Measurements from ENCODE around the gene NOXO1. TPM values are rescaled to one million over a fixed set of nuclear protein-coding genes. Genes with fewer than 3 reads are reported as not detected.

NOXO1 gene
- total RNA-seq, 6 experiments from 2014 or later: 0.28 to 0.46 (median 0.45) TPM; not detected in 3

- TF ChIP-seq, protein P1, sequence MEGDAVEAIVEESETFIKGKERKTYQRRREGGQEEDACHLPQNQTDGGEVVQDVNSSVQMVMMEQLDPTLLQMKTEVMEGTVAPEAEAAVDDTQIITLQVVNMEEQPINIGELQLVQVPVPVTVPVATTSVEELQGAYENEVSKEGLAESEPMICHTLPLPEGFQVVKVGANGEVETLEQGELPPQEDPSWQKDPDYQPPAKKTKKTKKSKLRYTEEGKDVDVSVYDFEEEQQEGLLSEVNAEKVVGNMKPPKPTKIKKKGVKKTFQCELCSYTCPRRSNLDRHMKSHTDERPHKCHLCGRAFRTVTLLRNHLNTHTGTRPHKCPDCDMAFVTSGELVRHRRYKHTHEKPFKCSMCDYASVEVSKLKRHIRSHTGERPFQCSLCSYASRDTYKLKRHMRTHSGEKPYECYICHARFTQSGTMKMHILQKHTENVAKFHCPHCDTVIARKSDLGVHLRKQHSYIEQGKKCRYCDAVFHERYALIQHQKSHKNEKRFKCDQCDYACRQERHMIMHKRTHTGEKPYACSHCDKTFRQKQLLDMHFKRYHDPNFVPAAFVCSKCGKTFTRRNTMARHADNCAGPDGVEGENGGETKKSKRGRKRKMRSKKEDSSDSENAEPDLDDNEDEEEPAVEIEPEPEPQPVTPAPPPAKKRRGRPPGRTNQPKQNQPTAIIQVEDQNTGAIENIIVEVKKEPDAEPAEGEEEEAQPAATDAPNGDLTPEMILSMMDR (IDR thresholded peaks at IDR 0.05): no peak
- Mint-ChIP-seq H3K9me3 (no peaks in the 10 kb centered on the region), H3K36me3 (ENCODE audit: low read depth) (0 out of 2 replicates have a peak, but pooled peaks cover 5% of the 10 kb centered on the region), H3K4me3 (peak overlapping the region; percentile 92), H3K27me3 (ENCODE audit: insufficient read depth) (peaks cover 14% of the 10 kb centered on the region), H3K4me1 (ENCODE audit: low read depth) (peaks cover 16% of the 10 kb centered on the region), H3K27ac (no peak overlapping the region)
- DNase-seq: no peak
These were observed 4.3 kb upstream of the NOXO1 start for GRCh38 chr16:1985466-1986150.

DNA sequence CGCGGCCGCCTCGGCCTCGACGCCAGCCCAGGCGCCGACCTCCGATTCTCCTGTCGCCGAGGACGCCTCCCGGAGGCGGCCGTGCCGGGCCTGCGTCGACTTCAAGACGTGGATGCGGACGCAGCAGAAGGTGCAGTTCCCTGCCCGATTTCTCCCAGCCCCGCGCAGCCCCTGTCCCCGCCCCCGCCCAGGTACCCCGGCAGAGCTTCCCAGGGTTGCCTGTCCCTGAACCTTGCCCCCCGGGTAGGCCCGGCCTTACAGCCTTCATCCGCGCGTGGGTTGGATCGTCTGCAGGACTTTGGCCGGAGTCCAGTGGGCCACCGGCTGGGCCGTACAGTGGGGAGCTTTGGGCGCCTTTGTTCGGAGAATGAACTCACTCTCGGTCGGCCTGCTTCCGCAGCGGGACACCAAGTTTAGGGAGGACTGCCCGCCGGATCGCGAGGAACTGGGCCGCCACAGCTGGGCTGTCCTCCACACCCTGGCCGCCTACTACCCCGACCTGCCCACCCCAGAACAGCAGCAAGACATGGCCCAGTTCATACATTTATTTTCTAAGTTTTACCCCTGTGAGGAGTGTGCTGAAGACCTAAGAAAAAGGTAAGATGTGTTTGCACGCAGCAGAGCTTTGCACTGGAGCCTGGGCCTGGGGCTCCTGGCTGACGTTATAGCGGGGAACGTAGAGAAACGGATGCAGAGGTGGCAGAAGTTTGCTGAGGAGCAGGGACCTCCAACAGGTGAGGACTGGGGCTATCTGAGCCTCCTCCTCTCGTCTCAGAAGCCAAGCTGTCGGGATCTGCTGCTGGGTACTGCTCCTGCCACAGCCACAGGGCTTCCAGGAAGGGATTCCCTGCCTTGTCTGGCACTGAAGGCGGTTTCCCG lies 3.3 kb upstream of the NOXO1 start:
- TF ChIP-seq, protein P1 (IDR thresholded peaks at IDR 0.05): no peak
- no peak for DNase-seq
- Mint-ChIP-seq H3K4me1 (ENCODE audit: low read depth) (peaks cover 16% of the 10 kb centered on the region), H3K27ac (peak overlapping the region; percentile 68), H3K27me3 (ENCODE audit: insufficient read depth) (peaks cover 14% of the 10 kb centered on the region), H3K9me3 (no peaks in the 10 kb centered on the region), H3K36me3 (ENCODE audit: low read depth) (0 out of 2 replicates have a peak, but pooled peaks cover 5% of the 10 kb centered on the region), H3K4me3 (peak overlapping the region; percentile 92)

DNA sequence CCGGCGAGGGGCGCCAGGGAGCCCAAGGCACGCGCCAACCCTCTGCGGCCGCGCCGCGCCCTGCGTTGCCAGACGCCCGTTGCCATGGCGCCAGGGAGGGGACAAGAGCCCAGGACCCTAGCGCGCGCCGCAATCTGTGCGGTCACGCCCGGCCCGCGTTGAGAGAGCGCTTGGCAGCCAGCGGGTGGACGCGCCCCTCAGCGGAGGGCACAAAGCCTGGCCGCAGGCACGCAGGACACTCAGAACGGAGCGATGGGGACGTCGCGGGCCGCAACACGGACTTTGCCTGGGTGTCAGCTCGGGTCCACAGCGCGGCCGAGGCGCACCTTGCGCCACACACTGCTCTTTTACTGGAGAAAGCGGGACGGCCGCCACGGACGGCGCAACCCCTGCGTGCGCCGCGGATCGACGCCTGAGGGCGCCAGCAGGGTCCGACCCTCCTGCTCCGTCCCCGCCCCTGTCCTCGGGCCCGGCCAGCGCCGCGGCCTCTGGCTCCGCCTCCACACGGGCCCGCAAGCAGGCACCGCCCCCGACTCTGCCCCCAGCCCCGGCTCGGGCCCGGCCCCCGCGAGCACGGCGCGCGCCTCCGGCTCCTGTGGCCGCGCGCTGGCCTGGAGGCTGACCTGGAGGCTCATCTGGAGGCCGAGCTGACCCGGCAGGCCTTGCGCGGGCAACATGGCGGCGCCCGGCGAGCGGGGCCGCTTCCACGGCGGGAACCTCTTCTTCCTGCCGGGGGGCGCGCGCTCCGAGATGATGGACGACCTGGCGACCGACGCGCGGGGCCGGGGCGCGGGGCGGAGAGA lies 2.5 kb upstream of the NOXO1 start, which contains the start of gene GFER:
GFER (plus strand) TSS at position 650 of the 803 bp plus-strand sequence; CDS start at position 676, 26 bp downstream.
- H3K9me3 Mint-ChIP-seq: no peaks in the 10 kb centered on the region
- 0 out of 2 replicates have a peak, but pooled peaks cover 5% of the 10 kb centered on the region for H3K36me3 Mint-ChIP-seq (ENCODE audit: low read depth)
- peak within 1 kb of the TSS; percentile 78 for H3K27ac Mint-ChIP-seq
- peak; percentile 86 for DNase-seq
- peaks cover 16% of the 10 kb centered on the region for H3K4me1 Mint-ChIP-seq (ENCODE audit: low read depth)
- TF ChIP-seq, protein P1 (IDR thresholded peaks at IDR 0.05): peak; percentile 58
- peak within 1 kb of the TSS; percentile 92 for H3K4me3 Mint-ChIP-seq
- peaks cover 12% of the 10 kb centered on the region for H3K27me3 Mint-ChIP-seq (ENCODE audit: insufficient read depth)

DNA sequence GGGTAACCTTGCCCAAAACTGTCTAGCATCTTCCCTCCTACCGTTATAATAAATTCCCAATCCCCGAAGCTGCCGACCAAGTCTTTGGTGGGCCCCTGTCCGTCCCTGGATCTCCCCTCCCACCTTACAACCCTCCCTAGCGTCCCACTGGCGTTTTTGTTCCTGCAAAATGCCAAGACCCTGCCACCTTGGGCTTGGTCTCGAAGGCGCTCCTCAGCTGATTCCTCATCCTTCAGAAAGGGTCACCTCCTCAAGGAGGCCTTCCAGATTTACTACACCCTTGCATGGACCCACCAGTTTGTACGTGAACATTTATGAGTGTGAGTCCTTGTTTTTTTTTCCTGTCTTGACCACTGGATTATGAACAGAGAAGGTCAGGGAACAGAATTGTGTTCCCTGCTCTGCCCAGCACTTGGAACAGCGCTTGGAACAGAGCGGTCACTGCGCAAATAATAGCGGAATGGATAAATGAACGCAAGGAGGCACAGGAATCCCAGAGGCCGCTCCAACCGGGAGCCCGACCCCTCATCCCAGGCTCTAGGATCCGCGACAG lies 1.8 kb upstream of the NOXO1 start:
- TF ChIP-seq, protein P1 (IDR thresholded peaks at IDR 0.05): no peak
- Mint-ChIP-seq H3K4me3 (peak overlapping the region; percentile 86), H3K27me3 (ENCODE audit: insufficient read depth) (peaks cover 12% of the 10 kb centered on the region), H3K4me1 (ENCODE audit: low read depth) (peaks cover 16% of the 10 kb centered on the region), H3K36me3 (ENCODE audit: low read depth) (0 out of 2 replicates have a peak, but pooled peaks cover 5% of the 10 kb centered on the region), H3K27ac (peak overlapping the region; percentile 78), H3K9me3 (no peaks in the 10 kb centered on the region)
- no peak for DNase-seq

GRCh38 chr16:1982013-1982433 lies 754 bp upstream of the NOXO1 start:
- Mint-ChIP-seq H3K36me3 (ENCODE audit: low read depth) (0 out of 2 replicates have a peak, but pooled peaks cover 5% of the 10 kb centered on the region), H3K27me3 (ENCODE audit: insufficient read depth) (peaks cover 12% of the 10 kb centered on the region), H3K9me3 (no peaks in the 10 kb centered on the region), H3K4me1 (ENCODE audit: low read depth) (peaks cover 16% of the 10 kb centered on the region), H3K4me3 (no peak overlapping the region), H3K27ac (no peak overlapping the region)
- TF ChIP-seq, protein P1 (IDR thresholded peaks at IDR 0.05): no peak
- DNase-seq: no peak

Data from HFFc6 (cell line).